K562 (cell line): Measurements from ENCODE around the gene MROH8.

Experiments used
- CBX8 ChIP-seq: fragments of 200-600 bp; sonication (generic); IDR thresholded peaks from 2 replicates; pipeline ENCODE4 v1.6.1; 2012; ENCODE audit warnings: borderline replicate concordance, mixed run types, low read depth, mild to moderate bottlenecking, moderate library complexity, mixed read lengths, low read length, control low read depth, inconsistent platforms; ENCODE audit not compliant: poor library complexity, severe bottlenecking; ENCODE audit errors: extremely low read depth
- CHCHD3 ChIP-seq: fragments of 250-450 bp; sonication (Bioruptor Pico); IDR thresholded peaks from 2 replicates; pipeline ENCODE4 v2.1.2; 2022; ENCODE audit warnings: mild to moderate bottlenecking
- ELF2 ChIP-seq: fragments of 250-450 bp; sonication (Bioruptor Pico); IDR thresholded peaks from 2 replicates; pipeline ENCODE4 v1.5.0; 2021; ENCODE audit warnings: mild to moderate bottlenecking
- EZH2 ChIP-seq: IDR thresholded peaks from 2 replicates; pipeline ENCODE4 v1.6.1; 2012; ENCODE audit warnings: low read depth, mild to moderate bottlenecking, inconsistent platforms, low read length, borderline replicate concordance
- FOSL1 ChIP-seq: fragments of 200-800 bp; sonication (Bioruptor generic); conservative IDR thresholded peaks from 2 replicates; pipeline ENCODE4 v1.6.1; 2016; ENCODE audit warnings: missing genetic modification characterization, missing compliant biosample characterization
- MAFK ChIP-seq: IDR thresholded peaks from 2 replicates; pipeline ENCODE4 v1.6.1; 2011; ENCODE audit warnings: low read length, improper control_type of control experiment
- MCM5 ChIP-seq: fragments of 450-650 bp; IDR thresholded peaks from 2 replicates; pipeline ENCODE4 v1.6.1; 2016; ENCODE audit warnings: low read depth
- REST ChIP-seq, 2 experiments: fragments of 450-650 bp; formaldehyde crosslinking in 1 of 2; IDR thresholded peaks; 2 replicates each; pipeline versions ENCODE4 v1.4.0 to v1.6.1; 2014 to 2020; ENCODE audit warnings: mild to moderate bottlenecking in 2 of 2, borderline replicate concordance in 1 of 2, low read depth in 1 of 2
- SUPT5H ChIP-seq: fragments of 450-650 bp; IDR thresholded peaks from 2 replicates; pipeline ENCODE4 v1.6.1; 2016
- ZKSCAN8 ChIP-seq: fragments of 200-800 bp; sonication (Bioruptor generic); IDR thresholded peaks from 2 replicates; pipeline ENCODE4 v1.6.1; 2016; ENCODE audit warnings: missing genetic modification characterization, missing compliant biosample characterization
- ZNF740 ChIP-seq, 3 experiments: fragments of 200-800 bp in 1 of 3; sonication (Bioruptor generic) in 1 of 3; sonication (generic) in 1 of 3; formaldehyde crosslinking in 1 of 3; IDR thresholded peaks; 2 replicates each; pipeline versions ENCODE4 v1.6.1 to v1.8.0; 2016 to 2022; ENCODE audit warnings: mild to moderate bottlenecking in 2 of 3, missing compliant biosample characterization in 2 of 3, missing genetic modification characterization in 2 of 3, missing genetic modification reagents in 1 of 3

GRCh38 chr20:37095599-37096414, 83.5 kb downstream of the MROH8 start, which contains the start of gene RBL1:
- TF ChIP-seq REST (IDR thresholded peaks at IDR 0.05; ENCODE audit: borderline replicate concordance) (no peak), REST (CRISPR knock-in tag; IDR thresholded peaks at IDR 0.05; ENCODE audit: low read depth) (peak; percentile 75), FOSL1 (tag) (peak; percentile 70), SUPT5H (peak; percentile 83), MCM5 (no peak), ZKSCAN8 (CRISPR knock-in tag) (no peak), ZNF740 (CRISPR knock-in tag; IDR thresholded peaks at IDR 0.05) (no peak), ZNF740 (tag; IDR thresholded peaks at IDR 0.05) (no peak), ELF2 (CRISPR knock-in tag) (peak; percentile 86), CHCHD3 (CRISPR knock-in tag) (no peak), CBX8 (no peak), EZH2 (no peak), MAFK (no peak)
